HEK293 (cell line): ENCODE results near the gene ARAP1.

Source experiments
- CTCF ChIP-seq: fragments of 450-650 bp; formaldehyde crosslinking; IDR thresholded peaks from 2 replicates; pipeline ENCODE4 v1.5.1; 2016; ENCODE audit warnings: missing biosample characterization, missing genetic modification characterization
- GLI4 ChIP-seq: fragments of 450-650 bp; formaldehyde crosslinking; IDR thresholded peaks from 2 replicates; pipeline ENCODE4 v1.5.1; 2016; ENCODE audit warnings: missing biosample characterization, missing genetic modification characterization
- SETDB1 ChIP-seq: IDR thresholded peaks from one replicate; pipeline ENCODE4 v1.6.1; 2017; ENCODE audit warnings: mild to moderate bottlenecking, low read length, moderate library complexity, mixed read lengths; ENCODE audit not compliant: insufficient read length
- YY1 ChIP-seq: fragments of 450-650 bp; formaldehyde crosslinking; IDR thresholded peaks from 2 replicates; pipeline ENCODE4 v1.5.1; 2018; ENCODE audit warnings: missing biosample characterization, missing genetic modification characterization
- ZBTB17 ChIP-seq: fragments of 450-650 bp; formaldehyde crosslinking; IDR thresholded peaks from 2 replicates; pipeline ENCODE4 v1.5.1; 2016; ENCODE audit warnings: missing biosample characterization, missing genetic modification characterization
- ZBTB6 ChIP-seq: fragments of 450-650 bp; formaldehyde crosslinking; IDR thresholded peaks from 2 replicates; pipeline ENCODE4 v1.5.1; 2017; ENCODE audit warnings: missing biosample characterization, missing genetic modification characterization
- ZBTB7A ChIP-seq: fragments of 450-650 bp; formaldehyde crosslinking; IDR thresholded peaks from 2 replicates; pipeline ENCODE4 v1.5.1; 2016; ENCODE audit warnings: low read depth, missing biosample characterization, missing genetic modification characterization
- ZNF112 ChIP-seq: fragments of 450-650 bp; formaldehyde crosslinking; IDR thresholded peaks from 2 replicates; pipeline ENCODE4 v1.5.0; 2017; ENCODE audit warnings: missing biosample characterization, missing genetic modification characterization
- ZNF140 ChIP-seq: fragments of 450-650 bp; formaldehyde crosslinking; IDR thresholded peaks from 2 replicates; pipeline ENCODE4 v1.5.1; 2016; ENCODE audit warnings: missing biosample characterization, missing genetic modification characterization
- ZNF530 ChIP-seq: fragments of 450-650 bp; formaldehyde crosslinking; IDR thresholded peaks from 2 replicates; pipeline ENCODE4 v1.5.1; 2016; ENCODE audit warnings: low read depth, missing biosample characterization, missing genetic modification characterization
- ZNF558 ChIP-seq: fragments of 450-650 bp; formaldehyde crosslinking; IDR thresholded peaks from 2 replicates; pipeline ENCODE4 v1.5.1; 2016; ENCODE audit warnings: missing biosample characterization, missing genetic modification characterization
- ZNF645 ChIP-seq: fragments of 450-650 bp; formaldehyde crosslinking; IDR thresholded peaks from 2 replicates; pipeline ENCODE4; 2016; ENCODE audit warnings: missing biosample characterization, missing genetic modification characterization
- ZNF670 ChIP-seq: fragments of 450-650 bp; formaldehyde crosslinking; IDR thresholded peaks from 2 replicates; pipeline ENCODE4 v1.5.1; 2016; ENCODE audit warnings: missing biosample characterization, missing genetic modification characterization, low read depth
- ZNF791 ChIP-seq: fragments of 450-650 bp; formaldehyde crosslinking; IDR thresholded peaks from 2 replicates; pipeline ENCODE4 v1.5.1; 2016; ENCODE audit warnings: missing biosample characterization, missing genetic modification characterization

GRCh38 chr11:72683782-72684200 is 68.4 kb downstream of the ARAP1 start:
- TF ChIP-seq ZNF558 (tag by site-specific recombination) (no peak), ZBTB7A (tag by site-specific recombination) (no peak), CTCF (tag by site-specific recombination) (peak; percentile 79), YY1 (tag by site-specific recombination) (no peak), ZBTB17 (0 out of 2 replicates have a peak, but pooled peaks have one; percentile 21), ZNF112 (tag by site-specific recombination) (no peak), ZNF140 (tag by site-specific recombination) (no peak), ZNF670 (no peak), ZNF530 (no peak), ZNF645 (tag by site-specific recombination) (no peak), GLI4 (tag by site-specific recombination) (no peak), ZBTB6 (tag by site-specific recombination) (no peak), SETDB1 (no peak), ZNF791 (tag by site-specific recombination) (no peak)
